Mesendoderm (in vitro differentiated cells): Measurements from ENCODE around the gene MYO15B.

Experiments used
- DNase-seq: peaks from one replicate; pipeline ENCODE4 v3.0.0; 2013
- H2AK5ac ChIP-seq: 2 replicates; pipeline ENCODE4 v1.6.1; 2013; ENCODE audit warnings: low read length, inconsistent platforms
- H2BK120ac ChIP-seq: 2 replicates; pipeline ENCODE4 v1.6.1; 2013; ENCODE audit warnings: low read depth, mild to moderate bottlenecking, low read length, moderate library complexity, mixed read lengths
- H2BK15ac ChIP-seq: replicated peaks from 2 replicates; pipeline ENCODE4 v1.6.1; 2013; ENCODE audit warnings: low read depth, mild to moderate bottlenecking, moderate library complexity
- H2BK5ac ChIP-seq: 2 replicates; pipeline ENCODE4 v1.6.1; 2013; ENCODE audit warnings: low read length, inconsistent platforms
- H3K18ac ChIP-seq: 2 replicates; pipeline ENCODE4 v1.6.1; 2013; ENCODE audit warnings: mild to moderate bottlenecking, low read length, mixed read lengths
- H3K23ac ChIP-seq: one replicate; pipeline ENCODE4 v1.6.1; 2013; ENCODE audit warnings: low read length
- H3K27ac ChIP-seq: 2 replicates; pipeline ENCODE4 v1.5.1; 2013; ENCODE audit warnings: low read depth, mild to moderate bottlenecking, inconsistent platforms, low read length, moderate library complexity
- H3K27me3 ChIP-seq: 2 replicates; pipeline ENCODE4 v1.6.1; 2013; ENCODE audit warnings: low read length, control low read depth, mild to moderate bottlenecking, inconsistent platforms; ENCODE audit not compliant: insufficient read depth, poor library complexity
- H3K36me3 ChIP-seq: 2 replicates; pipeline ENCODE4 v1.6.1; 2013; ENCODE audit warnings: low read length, inconsistent platforms; ENCODE audit not compliant: control insufficient read depth, insufficient read depth
- H3K4ac ChIP-seq: one replicate; pipeline ENCODE4 v1.6.1; 2013; ENCODE audit warnings: low read depth, mild to moderate bottlenecking, low read length, moderate library complexity
- H3K4me1 ChIP-seq: 2 replicates; pipeline ENCODE4 v1.6.1; 2013; ENCODE audit warnings: low read depth, low read length, inconsistent platforms; ENCODE audit not compliant: control insufficient read depth
- H3K4me2 ChIP-seq: 2 replicates; pipeline ENCODE4 v1.6.1; 2013; ENCODE audit warnings: low read length
- H3K4me3 ChIP-seq: 2 replicates; pipeline ENCODE4 v1.5.1; 2013; ENCODE audit warnings: mild to moderate bottlenecking, low read length
- H3K56ac ChIP-seq: one replicate; pipeline ENCODE4 v1.6.1; 2013; ENCODE audit warnings: low read length
- H3K79me1 ChIP-seq: 2 replicates; pipeline ENCODE4 v1.6.1; 2013; ENCODE audit warnings: low read length, inconsistent platforms
- H3K79me2 ChIP-seq: 2 replicates; pipeline ENCODE4 v1.6.1; 2013; ENCODE audit warnings: mild to moderate bottlenecking, low read length; ENCODE audit not compliant: control insufficient read depth, insufficient read depth
- H3K9ac ChIP-seq: 2 replicates; pipeline ENCODE4 v1.6.1; 2013; ENCODE audit warnings: low read length, inconsistent platforms
- H4K5ac ChIP-seq: one replicate; pipeline ENCODE4 v1.6.1; 2013; ENCODE audit warnings: low read length
- H4K8ac ChIP-seq: one replicate; pipeline ENCODE4 v1.6.1; 2013; ENCODE audit warnings: low read depth, mild to moderate bottlenecking, control low read depth, low read length, moderate library complexity
- WGBS: extraction: QIAGEN DNeasy Blood & Tissue Kit; methylation state at CpG from one replicate; pipeline ENCODE4 v1.1.7; 2013; ENCODE audit warnings: low lambda C conversion rate, missing lambda C conversion rate; ENCODE audit not compliant: insufficient coverage; ENCODE audit errors: extremely low coverage; 5-methylcytosine and 5-hydroxymethylcytosine counted together

The MYO15B gene

GRCh38 chr17:75570034-75570676, 17.4 kb upstream of the MYO15B start:
- Histone ChIP-seq H3K27me3 (no peaks in the 10 kb centered on the region), H4K8ac (no peak overlapping the region), H3K4me3 (no peak overlapping the region), H3K79me2 (no peaks in the 10 kb centered on the region), H3K4me1 (no peaks in the 10 kb centered on the region), H3K23ac (no peak overlapping the region), H3K9ac (no peak overlapping the region), H3K79me1 (no peaks in the 10 kb centered on the region), H3K27ac (no peak overlapping the region), H2AK5ac (no peak overlapping the region), H2BK120ac (no peak overlapping the region), H2BK5ac (no peak overlapping the region), H3K56ac (no peak overlapping the region), H4K5ac (no peak overlapping the region), H3K36me3 (no peaks in the 10 kb centered on the region), H3K4me2 (no peak overlapping the region), H3K18ac (no peak overlapping the region), H3K4ac (no peak overlapping the region), H2BK15ac (no peak overlapping the region)
- WGBS: no CpG with 5 or more reads among the region's 35 CpGs
- DNase-seq: no peak

GRCh38 chr17:75570772-75571171, 16.8 kb upstream of the MYO15B start:
- Histone ChIP-seq H3K27ac (no peak overlapping the region), H3K27me3 (no peaks in the 10 kb centered on the region), H2BK5ac (no peak overlapping the region), H3K4me3 (no peak overlapping the region), H3K23ac (no peak overlapping the region), H3K4ac (no peak overlapping the region), H2BK120ac (no peak overlapping the region), H2BK15ac (no peak overlapping the region), H3K18ac (no peak overlapping the region), H3K79me1 (no peaks in the 10 kb centered on the region), H3K4me2 (no peak overlapping the region), H2AK5ac (no peak overlapping the region), H3K79me2 (no peaks in the 10 kb centered on the region), H3K36me3 (no peaks in the 10 kb centered on the region), H4K5ac (no peak overlapping the region), H3K9ac (no peak overlapping the region), H4K8ac (no peak overlapping the region), H3K56ac (no peak overlapping the region), H3K4me1 (no peaks in the 10 kb centered on the region)
- no peak for DNase-seq
- no CpG with 5 or more reads among the region's 11 CpGs for WGBS

- Histone ChIP-seq H3K4me2 (no peak overlapping the region), H3K4ac (no peak overlapping the region), H3K27me3 (no peaks in the 10 kb centered on the region), H3K56ac (no peak overlapping the region), H3K36me3 (no peaks in the 10 kb centered on the region), H4K5ac (no peak overlapping the region), H2BK15ac (no peak overlapping the region), H2BK120ac (no peak overlapping the region), H3K4me1 (no peaks in the 10 kb centered on the region), H3K79me1 (no peaks in the 10 kb centered on the region), H3K18ac (no peak overlapping the region), H3K4me3 (no peak overlapping the region), H2AK5ac (no peak overlapping the region), H3K79me2 (no peaks in the 10 kb centered on the region), H3K27ac (no peak overlapping the region), H3K9ac (no peak overlapping the region), H3K23ac (no peak overlapping the region), H4K8ac (no peak overlapping the region), H2BK5ac (no peak overlapping the region)
- no peak for DNase-seq
- no CpG with 5 or more reads among the region's 15 CpGs for WGBS
Measured at GRCh38 chr17:75571197-75571884, 16.3 kb upstream of the MYO15B start.

GRCh38 chr17:75571885-75572215, 15.8 kb upstream of the MYO15B start:
- no CpG with 5 or more reads among the region's 16 CpGs for WGBS
- Histone ChIP-seq H3K4ac (no peak overlapping the region), H3K79me2 (no peaks in the 10 kb centered on the region), H2BK120ac (no peak overlapping the region), H3K4me1 (no peaks in the 10 kb centered on the region), H3K36me3 (no peaks in the 10 kb centered on the region), H2BK5ac (no peak overlapping the region), H3K9ac (no peak overlapping the region), H3K27ac (no peak overlapping the region), H3K18ac (no peak overlapping the region), H3K56ac (no peak overlapping the region), H3K23ac (no peak overlapping the region), H4K8ac (no peak overlapping the region), H4K5ac (no peak overlapping the region), H2BK15ac (no peak overlapping the region), H2AK5ac (no peak overlapping the region), H3K79me1 (no peaks in the 10 kb centered on the region), H3K4me2 (no peak overlapping the region), H3K4me3 (no peak overlapping the region), H3K27me3 (no peaks in the 10 kb centered on the region)
- DNase-seq: no peak

DNA sequence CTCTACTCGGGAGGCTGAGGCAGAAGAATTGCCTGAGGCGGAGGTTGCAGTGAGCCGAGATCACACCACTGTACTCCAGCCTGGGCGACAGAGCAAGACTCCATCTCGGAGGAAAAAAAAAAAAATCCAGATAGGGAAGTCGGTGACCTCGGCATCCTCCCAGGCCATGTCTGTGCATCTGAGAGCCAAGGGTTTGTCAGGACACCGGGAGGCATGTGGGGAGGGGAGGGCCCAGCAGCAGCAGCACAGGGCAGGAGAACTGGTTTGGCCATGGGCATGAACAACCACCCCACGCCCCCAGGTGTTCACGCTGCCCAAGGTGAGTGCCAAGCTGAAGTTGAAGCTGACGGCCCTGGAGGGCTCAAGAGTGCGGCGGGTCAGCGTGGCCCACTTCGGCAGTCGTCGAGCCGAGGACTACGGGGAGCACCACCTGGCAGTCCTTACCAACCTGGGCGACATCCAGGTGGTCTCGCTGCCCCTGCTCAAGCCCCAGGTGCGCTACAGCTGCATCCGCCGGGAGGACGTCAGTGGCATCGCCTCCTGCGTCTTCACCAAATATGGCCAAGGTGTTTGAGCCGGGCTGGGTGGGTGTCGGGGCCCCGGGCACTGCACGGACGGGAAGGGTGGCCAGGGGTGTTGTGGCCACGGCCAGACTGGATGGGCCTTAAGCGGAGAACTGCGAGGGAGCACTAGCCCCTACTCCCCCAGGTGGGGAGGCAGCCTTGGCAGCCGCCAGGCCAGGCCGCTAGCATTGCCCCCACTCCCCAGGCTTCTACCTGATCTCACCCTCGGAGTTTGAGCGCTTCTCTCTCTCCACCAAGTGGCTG, 14.7 kb upstream of the MYO15B start:
- no peak overlapping the region for H4K8ac ChIP-seq
- no peak overlapping the region for H3K23ac ChIP-seq
- no peaks in the 10 kb centered on the region for H3K79me1 ChIP-seq
- H3K4me2 ChIP-seq: no peak overlapping the region
- no peak overlapping the region for H2BK120ac ChIP-seq
- H2BK15ac ChIP-seq: no peak overlapping the region
- H3K9ac ChIP-seq: no peak overlapping the region
- no peak overlapping the region for H3K56ac ChIP-seq
- DNase-seq: no peak
- H3K4me1 ChIP-seq: no peaks in the 10 kb centered on the region
- H2AK5ac ChIP-seq: no peak overlapping the region
- no peak overlapping the region for H3K4ac ChIP-seq
- H3K27ac ChIP-seq: no peak overlapping the region
- no peaks in the 10 kb centered on the region for H3K36me3 ChIP-seq
- H3K18ac ChIP-seq: no peak overlapping the region
- no peaks in the 10 kb centered on the region for H3K27me3 ChIP-seq
- no CpG with 5 or more reads among the region's 39 CpGs for WGBS
- H3K79me2 ChIP-seq: no peaks in the 10 kb centered on the region
- H4K5ac ChIP-seq: no peak overlapping the region
- no peak overlapping the region for H2BK5ac ChIP-seq
- H3K4me3 ChIP-seq: no peak overlapping the region
